GM10248 (cell line): ENCODE results near the gene F7.
"Not testable (repeated sequence)": the region's sequence is repeated elsewhere in the genome, so short reads cannot be mapped to it uniquely, and the experiment has no call there.

ENCODE experiments used
- CTCF ChIA-PET: fragments of 300-600 bp; sonication (Branson Sonifier 250); formaldehyde crosslinking; extraction: SDS; loops from one replicate; lab custom pipeline; 2021; ENCODE audit warnings: antibody characterized with exemption; lab: Yijun Ruan, JAX
- POLR2A ChIA-PET: fragments of 350-650 bp; sonication (Branson Sonifier 250); formaldehyde crosslinking; extraction: SDS; loops from one replicate; lab custom pipeline; 2020; ENCODE audit warnings: antibody characterized with exemption; lab: Yijun Ruan, JAX
- DNase-seq: peaks from one replicate; pipeline ENCODE4 v3.0.0; 2012; ENCODE audit errors: extremely low spot score
- TF ChIP-seq, protein P1 (sequence below): IDR thresholded peaks from 2 replicates; pipeline ENCODE4 v1.5.1; 2012; ENCODE audit warnings: mild to moderate bottlenecking, low read depth; ENCODE audit errors: extremely low read depth, missing control alignments, control extremely low read depth

The F7 gene

GRCh38 chr13:113157929-113158747, 52.5 kb downstream of the F7 start, which contains the start of gene PROZ:
Gene PROZ (plus strand): TSS chr13:113158648. CDS start chr13:113158661, 13 bp downstream.
- no peak for DNase-seq
- ChIA-PET POLR2A (no interaction called here), CTCF (interaction anchor here (0.6 kb wide), 1 partner anchor 8 kb away, joined by 3 read pairs; no protein-coding TSS in a partner anchor)
- TF ChIP-seq, protein P1, sequence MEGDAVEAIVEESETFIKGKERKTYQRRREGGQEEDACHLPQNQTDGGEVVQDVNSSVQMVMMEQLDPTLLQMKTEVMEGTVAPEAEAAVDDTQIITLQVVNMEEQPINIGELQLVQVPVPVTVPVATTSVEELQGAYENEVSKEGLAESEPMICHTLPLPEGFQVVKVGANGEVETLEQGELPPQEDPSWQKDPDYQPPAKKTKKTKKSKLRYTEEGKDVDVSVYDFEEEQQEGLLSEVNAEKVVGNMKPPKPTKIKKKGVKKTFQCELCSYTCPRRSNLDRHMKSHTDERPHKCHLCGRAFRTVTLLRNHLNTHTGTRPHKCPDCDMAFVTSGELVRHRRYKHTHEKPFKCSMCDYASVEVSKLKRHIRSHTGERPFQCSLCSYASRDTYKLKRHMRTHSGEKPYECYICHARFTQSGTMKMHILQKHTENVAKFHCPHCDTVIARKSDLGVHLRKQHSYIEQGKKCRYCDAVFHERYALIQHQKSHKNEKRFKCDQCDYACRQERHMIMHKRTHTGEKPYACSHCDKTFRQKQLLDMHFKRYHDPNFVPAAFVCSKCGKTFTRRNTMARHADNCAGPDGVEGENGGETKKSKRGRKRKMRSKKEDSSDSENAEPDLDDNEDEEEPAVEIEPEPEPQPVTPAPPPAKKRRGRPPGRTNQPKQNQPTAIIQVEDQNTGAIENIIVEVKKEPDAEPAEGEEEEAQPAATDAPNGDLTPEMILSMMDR, result no peak

- TF ChIP-seq, protein P1, result no peak
- ChIA-PET CTCF (no interaction called here), POLR2A (no interaction called here)
- no peak for DNase-seq
These were observed 53.4 kb downstream of the F7 start for GRCh38 chr13:113158946-113159345.

DNA sequence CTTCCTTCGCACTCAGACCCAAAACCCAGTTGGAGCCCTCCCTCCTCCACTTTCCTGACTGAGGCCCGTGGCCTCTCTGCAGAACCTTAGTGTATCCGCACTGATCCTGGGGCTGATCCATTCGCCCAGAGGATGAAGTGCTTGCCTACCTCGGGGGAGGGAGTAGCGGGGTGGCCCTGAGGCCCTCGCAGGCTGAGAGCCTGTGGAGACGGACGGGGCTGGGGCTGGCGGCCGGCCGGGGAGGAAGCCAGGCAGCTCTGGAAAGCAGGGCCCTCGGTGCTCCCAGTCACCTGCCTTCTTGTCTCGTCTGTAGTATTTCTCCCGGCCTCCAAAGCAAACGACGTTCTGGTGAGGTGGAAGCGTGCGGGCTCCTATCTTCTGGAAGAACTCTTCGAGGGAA, 54.1 kb downstream of the F7 start:
- TF ChIP-seq, protein P1, result no peak
- CTCF ChIA-PET, result interaction anchor here (1.2 kb wide), 1 partner anchor 234 kb away, joined by 3 read pairs; no protein-coding TSS in a partner anchor
- no peak for DNase-seq
- POLR2A ChIA-PET, result no interaction called here

GRCh38 chr13:113160983-113161382, 55.4 kb downstream of the F7 start:
- ChIA-PET POLR2A (no interaction called here), CTCF (interaction anchor here (0.8 kb wide), 1 partner anchor 9 kb away, joined by 4 read pairs; no protein-coding TSS in a partner anchor)
- TF ChIP-seq, protein P1, result no peak
- no peak for DNase-seq

- ChIA-PET CTCF (interaction anchor here (0.8 kb wide), 1 partner anchor 8 kb away, joined by 4 read pairs; no protein-coding TSS in a partner anchor), POLR2A (no interaction called here)
- no peak for DNase-seq
- TF ChIP-seq, protein P1, result no peak
These were observed 55.8 kb downstream of the F7 start for GRCh38 chr13:113161433-113161832.

DNA sequence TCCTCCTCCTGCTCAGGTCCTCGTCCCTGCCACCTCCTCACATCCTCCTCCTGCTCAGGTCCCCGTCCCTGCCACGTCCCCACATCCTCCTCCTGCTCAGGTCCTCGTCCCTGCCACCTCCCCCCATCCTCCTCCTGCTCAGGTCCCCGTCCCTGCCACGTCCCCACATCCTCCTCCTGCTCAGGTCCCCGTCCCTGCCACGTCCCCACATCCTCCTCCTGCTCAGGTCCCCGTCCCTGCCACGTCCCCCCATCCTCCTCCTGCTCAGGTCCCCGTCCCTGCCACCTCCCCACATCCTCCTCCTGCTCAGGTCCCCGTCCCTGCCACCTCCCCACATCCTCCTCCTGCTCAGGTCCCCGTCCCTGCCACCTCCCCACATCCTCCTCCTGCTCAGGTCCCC, 56.4 kb downstream of the F7 start:
- POLR2A ChIA-PET, DNase-seq, CTCF ChIA-PET: not testable (repeated sequence)

DNA sequence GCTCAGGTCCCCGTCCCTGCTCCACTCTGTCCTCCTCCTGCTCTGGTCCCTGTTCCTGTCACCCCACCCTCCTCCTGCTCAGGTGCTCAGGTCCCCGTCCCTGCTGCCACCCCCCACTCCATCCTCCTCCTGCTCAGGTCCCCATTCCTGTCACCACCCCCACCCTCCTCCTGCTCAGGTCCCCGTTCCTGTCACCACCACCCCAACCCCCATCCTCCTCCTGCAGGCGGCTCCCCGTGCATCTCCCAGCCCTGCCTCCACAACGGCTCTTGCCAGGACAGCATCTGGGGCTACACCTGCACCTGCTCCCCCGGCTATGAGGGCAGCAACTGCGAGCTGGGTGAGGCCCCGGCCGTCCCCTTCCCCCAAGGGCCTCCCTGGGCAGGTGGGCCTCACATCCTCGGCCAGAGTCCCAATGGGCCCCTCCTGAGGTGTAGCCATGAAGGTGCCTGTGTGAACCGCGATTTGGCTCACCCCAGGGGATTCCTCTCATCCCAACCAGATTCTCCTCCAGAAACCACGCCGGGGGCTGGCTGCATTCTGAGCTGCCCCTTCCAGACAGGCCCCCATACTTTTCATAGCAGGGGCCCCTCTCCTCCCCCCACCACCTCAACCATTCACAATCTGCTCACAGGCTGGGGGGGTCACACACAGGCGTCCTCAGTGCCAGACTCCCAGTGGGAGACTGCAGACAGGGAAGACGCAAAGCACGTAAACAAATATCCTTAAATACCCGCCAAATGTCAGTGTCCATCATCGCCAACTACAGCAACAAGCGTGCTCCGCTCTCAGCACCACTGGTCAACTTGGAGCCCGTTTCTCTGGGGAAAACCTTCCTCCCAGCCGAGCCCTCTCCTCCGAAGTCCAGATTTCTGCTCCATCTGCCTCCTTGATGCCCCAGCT, 57.4 kb downstream of the F7 start:
- DNase-seq, result no peak
- CTCF ChIA-PET, result no interaction called here
- POLR2A ChIA-PET, result no interaction called here
- TF ChIP-seq, protein P1, result no peak
